ENCODE measurements around the gene OPA1.

OPA1 gene

GRCh38 chr3:193708270-193708669 lies 115.3 kb downstream of the OPA1 start:
- no peak for DNase-seq (ENCODE audit: low read depth in 2 of 2)

- DNase-seq (ENCODE audit: low read depth in 2 of 2) = no peak
Observed at GRCh38 chr3:193710286-193711165, 117.5 kb downstream of the OPA1 start.

GRCh38 chr3:193711166-193711485 lies 118.1 kb downstream of the OPA1 start:
- no peak for DNase-seq (ENCODE audit: low read depth in 2 of 2)

- DNase-seq (ENCODE audit: low read depth in 2 of 2) = no peak
Observed at GRCh38 chr3:193711523-193711963, 118.5 kb downstream of the OPA1 start.

- no peak for DNase-seq (ENCODE audit: low read depth in 2 of 2)
Observed at GRCh38 chr3:193711964-193712598, 119.1 kb downstream of the OPA1 start.

GRCh38 chr3:193712938-193713337 lies 119.9 kb downstream of the OPA1 start:
- no peak for DNase-seq (ENCODE audit: low read depth in 2 of 2)

- no peak for DNase-seq (ENCODE audit: low read depth in 2 of 2)
Observed at GRCh38 chr3:193714523-193715137, 121.6 kb downstream of the OPA1 start.

GRCh38 chr3:193716150-193716549 lies 123.1 kb downstream of the OPA1 start:
- no peak for DNase-seq (ENCODE audit: low read depth in 2 of 2)

GRCh38 chr3:193719735-193720134 lies 126.7 kb downstream of the OPA1 start:
- no peak for DNase-seq (ENCODE audit: low read depth in 2 of 2)

- no peak for DNase-seq (ENCODE audit: low read depth in 2 of 2)
Observed at GRCh38 chr3:193720169-193720568, 127.2 kb downstream of the OPA1 start.

GRCh38 chr3:193722566-193722965 lies 129.6 kb downstream of the OPA1 start:
- no peak for DNase-seq (ENCODE audit: low read depth in 2 of 2)

- DNase-seq (ENCODE audit: low read depth in 2 of 2) = no peak
Observed at GRCh38 chr3:193727089-193727488, 134.1 kb downstream of the OPA1 start.

- no peak for DNase-seq (ENCODE audit: low read depth in 2 of 2)
Observed at GRCh38 chr3:193728429-193729087, 135.6 kb downstream of the OPA1 start.

GRCh38 chr3:193729088-193729465 lies 136.1 kb downstream of the OPA1 start:
- DNase-seq (ENCODE audit: low read depth in 2 of 2) = no peak

- DNase-seq (ENCODE audit: low read depth in 2 of 2) = no peak
Observed at GRCh38 chr3:193729601-193730000, 136.6 kb downstream of the OPA1 start.

- no peak for DNase-seq (ENCODE audit: low read depth in 2 of 2)
Observed at GRCh38 chr3:193730511-193730910, 137.5 kb downstream of the OPA1 start.

GRCh38 chr3:193730976-193731375 lies 138.0 kb downstream of the OPA1 start:
- no peak for DNase-seq (ENCODE audit: low read depth in 2 of 2)

GRCh38 chr3:193731656-193732055 lies 138.6 kb downstream of the OPA1 start:
- DNase-seq (ENCODE audit: low read depth in 2 of 2) = no peak

- DNase-seq (ENCODE audit: low read depth in 2 of 2) = no peak
Observed at GRCh38 chr3:193732391-193732790, 139.4 kb downstream of the OPA1 start.

- no peak for DNase-seq (ENCODE audit: low read depth in 2 of 2)
Observed at GRCh38 chr3:193732827-193733226, 139.8 kb downstream of the OPA1 start.

- no peak for DNase-seq (ENCODE audit: low read depth in 2 of 2)
Observed at GRCh38 chr3:193734737-193735366, 141.8 kb downstream of the OPA1 start.

GRCh38 chr3:193735850-193736249 lies 142.8 kb downstream of the OPA1 start:
- DNase-seq (ENCODE audit: low read depth in 2 of 2) = no peak
